NCI-H1694 treated with DMSO at 0.1 percent for 48 hours (cell line): Measurements from ENCODE around the gene GPRASP1.
"Not testable (repeated sequence)": the region's sequence is repeated elsewhere in the genome, so short reads cannot be mapped to it uniquely, and the experiment has no call there.

ENCODE experiments used
- DNase-seq: peaks from one replicate; lab custom pipeline; 2025; lab: John Stamatoyannopoulos, UW

The GPRASP1 gene

GRCh38 chrX:102651242-102652011 is at the start of gene GPRASP1:
Gene GPRASP1 (plus strand): TSS chrX:102651483. CDS start chrX:102653914, 2,431 bp downstream.
- DNase-seq, result no peak

GRCh38 chrX:102604327-102604726 is 47.0 kb upstream of the GPRASP1 start:
- DNase-seq, result no peak

- DNase-seq, result no peak
These were observed 45.2 kb upstream of the GPRASP1 start for GRCh38 chrX:102606115-102606514.

GRCh38 chrX:102610905-102611304 is 40.4 kb upstream of the GPRASP1 start:
- no peak for DNase-seq

GRCh38 chrX:102624105-102624504 is 27.2 kb upstream of the GPRASP1 start:
- DNase-seq, result no peak

- no peak for DNase-seq
These were observed 23.6 kb upstream of the GPRASP1 start for GRCh38 chrX:102627640-102628039.

- no peak for DNase-seq
These were observed 13.7 kb upstream of the GPRASP1 start for GRCh38 chrX:102637561-102637960.

- DNase-seq, result no peak
These were observed 411 bp upstream of the GPRASP1 start for GRCh38 chrX:102650903-102651241.

- no peak for DNase-seq
These were observed 877 bp downstream of the GPRASP1 start for GRCh38 chrX:102652031-102652688.

GRCh38 chrX:102654696-102655095 is 3.4 kb downstream of the GPRASP1 start:
- no peak for DNase-seq

- no peak for DNase-seq
These were observed 7.3 kb downstream of the GPRASP1 start for GRCh38 chrX:102658556-102658955.

- peak; percentile 34 for DNase-seq
These were observed 8.8 kb downstream of the GPRASP1 start for GRCh38 chrX:102659790-102660757.

- not testable (repeated sequence) for DNase-seq
These were observed 12.5 kb downstream of the GPRASP1 start for GRCh38 chrX:102663820-102664219.

GRCh38 chrX:102667034-102667433 is 15.8 kb downstream of the GPRASP1 start:
- not testable (repeated sequence) for DNase-seq

- no peak for DNase-seq
These were observed 18.2 kb downstream of the GPRASP1 start for GRCh38 chrX:102669526-102669925.

GRCh38 chrX:102672856-102673255 is 21.6 kb downstream of the GPRASP1 start:
- DNase-seq, result no peak

GRCh38 chrX:102677479-102677878 is 26.2 kb downstream of the GPRASP1 start:
- not testable (repeated sequence) for DNase-seq

GRCh38 chrX:102684772-102685520 is 33.7 kb downstream of the GPRASP1 start:
- peak; percentile 15 for DNase-seq

GRCh38 chrX:102694749-102695148 is 43.5 kb downstream of the GPRASP1 start:
- DNase-seq, result no peak

- DNase-seq, result no peak
These were observed 45.0 kb downstream of the GPRASP1 start for GRCh38 chrX:102696306-102696705.

- DNase-seq, result peak; percentile 75
These were observed 46.2 kb downstream of the GPRASP1 start for GRCh38 chrX:102697494-102697893.
